G401 (cell line): ENCODE data around the gene OPA3. TPM values are rescaled to one million over a fixed set of nuclear protein-coding genes. Genes with fewer than 3 reads are reported as not detected.
A peak's percentile ranks its signal among the peaks of the same experiment; 100 is the strongest.

Source experiments
- DNase-seq: peaks from one replicate; pipeline ENCODE4 v3.0.0-alpha.2; 2015; ENCODE audit warnings: low spot score
- in situ Hi-C: cut with HindIII; loops from 2 replicates; pipeline ENCODE4 v1.10.0; 2016; ENCODE audit warnings: low sequenced_read_pairs, mixed read lengths
- total RNA-seq: library from RNA; depleted of rRNA; stranded (reverse); fragments of >200 nt; shearing (Covaris generic); gene quantifications from 2 replicates; pipeline ENCODE4 v1.2.3, GENCODE V29; 2014

The OPA3 gene
- total RNA-seq, 1 experiment from 2014 or later: 14.4 TPM

DNA sequence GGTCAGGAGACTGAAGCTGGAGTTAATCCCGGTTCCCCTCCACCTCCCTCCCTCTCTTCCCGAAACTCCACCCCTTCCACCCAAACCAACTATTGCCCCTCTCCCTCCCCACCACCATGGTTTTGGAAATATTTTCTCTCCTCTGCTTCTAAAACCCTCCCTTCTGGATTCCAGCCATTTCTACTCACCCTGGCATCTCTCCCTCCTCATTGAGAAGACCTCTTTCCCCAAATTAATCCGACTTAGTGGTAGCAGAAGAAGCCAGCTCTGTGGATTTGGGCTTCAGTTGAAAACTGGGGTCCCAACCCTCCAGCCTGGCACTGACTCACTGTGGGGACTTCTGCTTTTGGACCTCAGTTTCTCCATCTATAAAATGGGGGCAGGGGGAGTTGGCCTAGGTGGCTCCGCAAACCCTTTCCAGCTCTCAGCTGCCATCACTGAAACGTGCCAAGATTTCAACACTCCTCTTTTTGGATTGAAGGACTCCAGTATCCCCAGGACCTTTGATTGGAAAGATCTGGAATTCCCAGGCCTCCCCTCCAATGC, 15.8 kb upstream of the OPA3 start:
- in situ Hi-C loops: no loop called here
- no peak for DNase-seq

DNA sequence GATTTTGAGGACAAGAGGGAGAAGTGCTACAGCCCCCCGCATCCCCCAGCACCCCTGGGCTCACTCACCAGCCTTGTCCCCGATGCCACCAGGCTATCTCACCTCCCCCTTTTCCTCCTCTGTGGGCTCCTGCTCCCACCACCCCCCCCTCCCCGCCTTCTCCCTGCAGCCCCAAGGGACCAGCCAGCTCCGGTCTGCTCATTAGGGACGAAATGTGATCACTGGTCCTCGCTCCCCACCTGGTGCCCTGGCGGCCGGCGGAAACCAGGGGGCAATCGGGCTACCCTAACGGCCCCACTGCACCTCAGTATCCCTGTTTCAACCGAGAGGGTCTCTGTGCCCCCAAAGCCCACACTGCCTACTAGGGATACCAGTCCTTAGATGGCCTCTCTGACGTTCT, 14.7 kb upstream of the OPA3 start:
- in situ Hi-C loops: no loop called here
- DNase-seq: no peak

DNA sequence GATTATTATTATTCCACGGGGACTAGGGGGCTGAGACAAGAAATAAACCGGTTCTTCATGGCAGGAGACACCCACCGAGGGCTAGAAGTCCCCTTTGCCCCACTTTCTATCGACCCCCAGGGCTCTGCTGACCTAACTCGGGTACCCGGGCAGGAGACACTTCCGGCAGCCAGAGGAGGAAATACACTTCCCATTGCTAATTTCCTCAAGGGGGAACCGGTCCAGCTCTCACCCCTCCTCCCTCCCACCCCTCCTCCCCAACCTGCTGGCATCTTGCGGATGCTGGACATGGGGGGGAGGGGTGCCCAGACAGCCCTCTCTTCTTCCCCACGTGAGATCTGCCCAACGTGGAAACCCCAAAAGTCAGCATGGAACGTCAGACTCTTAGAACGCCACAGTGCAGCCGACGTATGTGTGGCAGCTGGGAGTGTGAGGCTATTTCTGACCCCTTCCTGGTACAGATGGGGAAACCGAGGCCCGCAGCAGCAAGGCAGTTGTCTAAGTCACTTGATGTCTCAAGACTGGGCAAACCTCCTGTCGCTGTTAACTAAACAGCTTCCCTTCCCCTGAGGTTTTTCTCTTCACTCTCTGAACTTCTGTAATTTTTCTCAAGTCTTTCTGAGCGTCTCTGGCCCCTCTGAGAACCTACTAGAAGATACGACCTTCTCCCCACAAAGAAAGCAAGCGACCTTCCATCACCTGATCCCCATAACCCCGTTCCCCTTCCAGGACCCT, 13.8 kb upstream of the OPA3 start:
- no peak for DNase-seq
- in situ Hi-C loops: no loop called here

DNA sequence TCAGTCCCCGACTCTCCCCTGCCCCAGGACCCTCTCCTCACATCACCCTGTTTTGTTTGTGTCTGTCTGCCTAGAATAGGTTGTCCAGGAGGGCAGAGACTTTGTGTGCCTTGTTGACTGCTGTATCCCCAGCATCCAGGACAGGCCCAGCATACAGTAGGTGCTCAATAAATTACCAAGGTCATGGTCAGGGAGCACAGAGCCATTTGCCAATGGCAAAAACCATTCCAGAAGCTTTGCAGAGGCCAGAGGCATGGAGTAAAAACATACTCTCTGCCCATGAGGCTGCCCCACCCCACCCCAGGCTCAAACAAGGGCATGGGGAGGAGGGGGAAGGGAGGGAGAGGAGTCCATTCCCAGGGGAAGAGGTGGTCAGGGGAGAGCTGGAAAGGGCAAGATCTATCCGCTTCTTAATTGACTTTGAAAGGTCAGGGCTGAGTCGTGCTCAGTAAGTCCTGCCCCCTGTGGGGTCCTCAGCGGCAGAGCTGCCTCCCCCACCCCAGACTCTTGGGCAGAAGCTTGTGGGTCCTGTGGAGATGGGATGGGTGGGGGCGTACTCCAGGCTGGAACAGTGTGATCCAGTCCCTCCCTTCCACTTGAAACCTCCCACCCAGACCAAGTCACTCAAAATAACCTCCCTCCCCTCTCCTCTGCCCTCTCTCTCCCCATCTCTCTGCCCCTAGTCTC, 13.0 kb upstream of the OPA3 start:
- in situ Hi-C loops: no loop called here
- no peak for DNase-seq

DNA sequence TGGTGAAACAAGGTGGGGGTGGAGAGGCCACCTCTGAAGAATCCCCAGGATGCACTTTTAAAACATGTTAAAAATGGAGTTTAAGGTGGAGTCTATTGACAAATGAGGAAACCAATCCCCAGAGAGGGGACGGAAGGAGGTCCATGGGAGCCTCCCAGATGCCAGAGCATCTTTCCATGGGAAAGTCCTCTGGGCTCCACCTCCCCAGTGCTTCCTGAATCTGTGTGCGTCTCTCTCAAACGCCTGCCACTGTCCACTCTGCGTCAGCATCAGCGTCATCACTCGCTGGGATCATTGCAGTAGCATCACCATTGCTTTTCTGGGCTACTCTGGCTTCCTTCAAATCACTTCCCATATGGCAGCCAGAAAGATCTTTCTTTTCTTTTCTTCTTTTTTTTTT, 11.2 kb upstream of the OPA3 start:
- in situ Hi-C loops: no loop called here
- no peak for DNase-seq

DNA sequence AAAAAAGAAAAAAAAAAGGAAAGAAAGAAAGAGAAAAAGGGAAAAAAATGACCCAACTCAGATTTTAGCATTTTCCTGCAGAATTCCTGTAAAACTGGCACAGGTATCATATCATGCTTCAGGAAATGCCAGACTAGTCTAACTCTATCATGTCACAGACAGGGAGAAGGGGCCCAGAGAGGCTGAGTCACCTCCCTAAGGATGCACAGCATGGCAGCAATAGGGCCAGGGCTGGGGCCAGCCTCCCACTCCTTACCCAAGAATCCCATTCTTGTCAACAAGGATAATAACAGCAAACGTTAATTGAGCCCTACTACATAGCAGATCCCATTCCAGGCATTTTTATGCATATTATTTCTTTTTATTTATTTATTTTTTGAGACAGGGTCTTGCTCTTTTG, 8.9 kb upstream of the OPA3 start:
- in situ Hi-C loops: no loop called here
- DNase-seq: no peak

DNA sequence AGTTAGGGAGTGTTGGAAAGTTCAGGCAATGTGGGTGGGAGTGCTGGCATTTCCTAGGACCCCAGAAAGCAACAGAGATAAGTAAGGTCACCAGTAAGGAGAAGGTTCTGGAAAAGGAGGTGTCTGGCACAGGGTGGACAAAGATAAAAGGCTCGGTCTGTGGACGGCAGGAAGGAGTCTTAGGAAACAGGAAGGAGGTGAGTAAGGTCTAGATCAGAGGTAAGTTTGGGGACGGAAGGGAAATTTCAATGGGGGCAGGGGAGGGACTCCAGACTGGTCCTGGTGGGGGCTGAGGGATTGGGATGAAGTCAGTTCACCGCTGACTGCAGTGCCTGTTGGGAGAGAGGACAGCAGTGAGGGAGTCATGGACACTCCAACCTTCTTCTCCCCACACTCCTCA, 7.8 kb upstream of the OPA3 start:
- in situ Hi-C loops: no loop called here

DNA sequence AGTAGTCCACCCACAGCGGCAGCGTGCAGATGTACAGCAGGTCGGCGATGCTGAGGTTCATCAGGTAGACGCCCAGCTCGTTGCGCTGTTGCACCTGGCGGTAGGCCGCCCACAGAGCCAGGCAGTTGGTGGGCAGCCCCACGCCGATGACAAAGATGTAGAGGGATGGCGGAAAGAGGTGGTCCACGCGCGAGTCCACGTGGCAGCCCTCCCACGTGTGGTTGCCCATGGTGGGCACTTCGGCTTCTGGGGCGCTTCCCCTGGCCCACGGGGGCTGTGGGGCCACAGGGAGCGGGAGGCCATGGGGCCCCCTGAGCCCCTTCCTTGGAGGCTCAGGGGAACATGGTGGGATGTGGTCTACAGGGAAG, 7.0 kb upstream of the OPA3 start:
- in situ Hi-C loops: no loop called here
- DNase-seq: no peak

More for the DNA sequence above, 7.8 kb upstream of the OPA3 start:
- DNase-seq: no peak

DNA sequence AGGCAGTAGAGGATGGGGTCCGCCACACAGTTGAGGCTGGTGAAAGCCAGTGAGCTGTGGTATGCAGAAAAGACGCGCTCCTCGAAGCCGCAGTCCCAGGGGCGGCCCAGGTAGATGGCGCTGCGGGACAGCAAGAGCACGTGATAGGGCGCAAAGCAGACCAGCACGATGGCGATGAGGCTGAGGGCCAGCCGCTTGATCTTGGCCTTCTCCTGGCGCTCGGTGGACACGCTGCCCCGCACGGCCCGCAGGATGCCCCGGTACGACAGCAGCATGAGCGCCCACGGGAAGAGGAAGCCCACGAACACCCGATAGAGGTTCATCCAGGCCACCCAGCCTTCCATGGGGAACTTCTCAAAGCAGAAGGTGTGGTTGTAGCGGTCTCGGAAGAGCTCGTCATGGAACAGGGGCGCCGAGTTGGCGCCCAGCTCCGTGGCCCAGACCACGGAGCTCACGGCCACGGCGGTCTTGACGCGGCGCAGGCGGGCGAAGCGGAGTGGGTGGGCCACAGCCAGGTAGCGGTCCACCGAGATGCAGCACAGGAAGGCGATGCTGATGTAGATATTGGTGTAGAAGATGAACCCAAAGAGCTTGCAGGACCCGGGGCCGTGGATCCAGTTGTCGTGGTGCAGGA, 6.5 kb upstream of the OPA3 start:
- no peak for DNase-seq
- in situ Hi-C loops: no loop called here

DNA sequence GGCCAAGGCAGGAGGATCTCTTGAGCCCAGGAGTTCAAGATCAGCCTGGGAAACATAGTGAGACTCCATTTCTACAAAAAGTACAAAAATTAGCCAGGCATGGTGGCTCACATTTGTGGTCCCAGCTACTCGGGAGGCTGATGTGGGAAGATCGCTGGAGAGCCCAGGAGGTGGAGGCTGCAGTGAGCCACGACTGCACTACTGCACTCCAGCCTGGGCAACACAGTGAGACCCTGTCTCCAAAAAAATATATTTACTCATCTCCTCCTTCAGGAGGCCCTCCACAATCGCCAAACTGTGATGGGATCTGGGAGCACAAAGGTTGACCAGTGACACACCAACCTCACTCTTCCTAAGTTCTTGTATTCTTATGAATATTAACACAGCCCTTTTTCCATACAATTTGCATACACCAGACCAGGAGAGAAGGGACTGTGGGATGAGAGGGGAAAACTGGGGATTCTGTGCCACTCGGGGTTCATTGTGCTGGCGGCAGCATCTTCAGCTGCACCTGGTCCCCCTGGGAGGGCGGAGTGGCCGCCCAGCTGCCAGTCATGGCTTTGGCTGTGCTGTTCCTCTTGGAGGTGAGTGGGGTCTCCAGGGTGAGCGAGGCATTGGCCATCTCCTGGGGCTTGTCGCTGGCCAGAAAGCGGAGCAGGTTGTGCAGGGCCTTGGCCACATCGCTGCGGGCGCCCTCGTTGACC, 5.8 kb upstream of the OPA3 start:
- in situ Hi-C loops: no loop called here
- no peak for DNase-seq

DNA sequence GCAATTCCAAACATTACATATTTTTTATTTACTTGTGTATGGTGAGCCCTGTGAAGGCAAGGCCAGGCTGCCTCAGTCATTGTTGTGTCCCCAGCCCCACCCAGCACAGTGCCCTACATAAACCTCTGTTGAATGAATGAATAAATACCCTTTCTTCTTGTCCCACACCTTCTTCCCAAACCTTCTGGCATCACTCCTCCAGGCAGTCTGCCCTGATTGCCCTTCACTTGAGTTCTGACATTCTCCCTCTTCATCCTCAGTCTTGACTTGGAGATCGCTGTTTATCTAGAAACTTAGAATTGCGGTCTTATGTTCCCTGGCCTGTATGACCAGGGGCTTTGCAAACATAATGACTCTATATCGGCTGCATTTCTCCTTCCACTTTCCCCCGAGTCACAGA, 5.2 kb upstream of the OPA3 start:
- in situ Hi-C loops: no loop called here
- DNase-seq: no peak

DNA sequence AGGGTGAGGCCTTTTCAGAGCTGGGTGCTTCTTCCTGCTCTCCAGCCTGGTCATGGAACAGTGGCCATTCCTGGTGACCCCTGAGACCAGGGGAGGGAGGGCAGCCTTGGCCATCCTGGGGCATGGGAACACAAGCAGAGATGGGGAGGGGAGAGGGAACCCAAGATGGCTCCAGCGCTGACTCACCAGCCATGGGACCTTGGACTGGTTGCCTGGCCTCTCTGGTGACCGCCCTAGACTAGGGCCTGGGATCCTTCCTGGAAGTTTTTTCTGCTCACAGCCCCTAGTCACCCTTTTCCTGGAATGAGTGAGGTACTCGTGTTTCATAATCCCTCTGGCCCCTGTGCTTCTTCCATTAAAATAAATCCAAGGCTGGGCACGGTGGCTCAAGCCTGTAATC, 3.3 kb upstream of the OPA3 start:
- in situ Hi-C loops: no loop called here
- no peak for DNase-seq

DNA sequence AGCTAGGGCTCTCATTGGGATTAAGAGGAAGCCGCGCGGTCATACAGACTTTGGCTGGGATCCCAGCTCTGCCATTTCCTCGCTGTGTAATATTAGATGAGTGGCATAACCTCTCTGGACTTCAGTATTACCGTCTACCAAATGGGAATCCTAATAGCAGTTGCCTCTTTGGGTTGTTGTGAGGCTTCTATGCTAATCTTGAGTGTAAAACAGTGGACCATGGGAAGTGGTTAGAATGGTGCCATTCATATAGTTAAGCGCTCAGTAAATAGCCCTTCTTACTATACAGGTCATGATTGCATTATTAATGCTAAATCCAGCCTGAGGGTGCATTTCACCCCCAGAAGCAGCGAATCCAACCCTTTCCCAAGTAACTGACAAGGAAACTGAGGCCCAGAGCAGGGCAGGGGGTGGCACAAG, 566 bp upstream of the OPA3 start:
- DNase-seq: no peak
- in situ Hi-C loops: no loop called here

DNA sequence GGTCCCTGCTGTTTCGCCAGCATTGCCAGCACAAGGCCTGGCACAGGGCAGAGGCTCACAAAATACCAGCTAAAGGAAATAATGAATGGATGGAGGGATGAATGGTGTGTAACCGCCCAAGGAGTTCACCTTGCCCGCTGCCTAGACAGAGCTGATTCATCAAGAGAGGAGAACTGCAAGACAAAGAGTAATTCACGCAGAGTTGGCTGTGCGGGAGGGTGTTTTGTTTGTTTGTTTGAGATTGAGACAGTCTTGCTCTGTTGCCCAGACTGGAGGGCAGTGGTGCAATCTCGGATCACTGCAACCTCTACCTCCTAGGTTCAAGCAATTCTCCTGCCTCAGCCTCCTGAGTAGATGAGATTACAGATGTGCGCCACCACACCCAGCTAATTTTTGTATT, 3.0 kb downstream of the OPA3 start:
- DNase-seq: no peak
- in situ Hi-C loops: no loop called here

DNA sequence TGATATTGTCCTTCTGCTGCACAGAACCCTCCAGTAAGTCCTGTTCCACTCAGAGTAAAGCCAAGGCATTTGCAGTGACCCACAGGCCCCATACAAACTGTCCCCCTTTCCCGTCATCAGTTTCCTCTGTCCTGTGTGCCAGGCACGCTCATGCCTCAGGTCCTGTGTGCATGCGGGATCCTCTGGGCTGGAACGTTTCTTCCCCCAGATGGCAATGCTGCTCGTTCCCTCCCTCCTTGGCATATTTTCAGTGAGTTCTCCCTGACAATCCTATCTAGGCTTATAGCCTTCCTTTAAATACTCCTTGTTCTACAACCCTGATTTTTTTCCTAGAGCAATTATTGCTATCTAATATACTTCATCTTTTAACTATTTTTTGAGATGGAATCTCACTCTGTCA, 5.7 kb downstream of the OPA3 start:
- in situ Hi-C loops: no loop called here
- peak; percentile 86 for DNase-seq

DNA sequence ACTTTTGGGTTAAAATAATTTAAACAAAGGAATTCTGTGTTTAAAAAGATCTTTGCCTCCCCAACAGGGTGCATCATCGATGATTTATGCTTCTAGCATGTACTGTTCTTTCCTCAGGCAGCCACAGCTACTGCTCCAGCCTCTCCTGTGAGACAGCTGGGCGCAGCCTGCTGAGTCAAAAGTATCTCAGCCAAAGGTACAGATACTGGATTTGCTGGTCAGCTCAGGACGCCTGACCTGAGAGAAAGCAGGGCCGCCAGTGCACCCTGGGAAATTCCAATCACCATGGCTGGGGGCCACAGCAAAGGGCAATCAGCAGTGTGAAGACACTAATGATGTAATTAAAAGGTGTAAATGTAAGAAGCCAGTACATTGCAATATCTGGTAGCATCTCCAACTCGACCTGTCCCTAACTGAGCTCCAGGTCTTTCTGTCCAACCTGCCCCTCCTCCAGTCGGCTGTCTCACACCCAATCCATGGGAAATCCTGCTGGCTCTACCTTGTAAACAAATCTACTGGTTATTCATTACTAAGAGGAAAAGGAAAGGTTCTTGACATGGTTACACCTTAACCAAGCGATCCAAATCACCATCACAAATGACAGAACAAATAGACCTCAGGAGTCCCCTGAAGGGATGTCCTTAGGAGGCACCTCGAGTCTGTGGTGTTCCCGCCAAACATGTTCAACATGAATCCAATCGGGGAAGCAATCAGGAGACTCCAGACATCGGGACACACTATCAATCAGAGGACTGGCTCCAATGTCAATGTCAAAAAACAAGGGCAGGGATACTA, 7.3 kb downstream of the OPA3 start:
- DNase-seq: peak; percentile 64
- in situ Hi-C loops: no loop called here

DNA sequence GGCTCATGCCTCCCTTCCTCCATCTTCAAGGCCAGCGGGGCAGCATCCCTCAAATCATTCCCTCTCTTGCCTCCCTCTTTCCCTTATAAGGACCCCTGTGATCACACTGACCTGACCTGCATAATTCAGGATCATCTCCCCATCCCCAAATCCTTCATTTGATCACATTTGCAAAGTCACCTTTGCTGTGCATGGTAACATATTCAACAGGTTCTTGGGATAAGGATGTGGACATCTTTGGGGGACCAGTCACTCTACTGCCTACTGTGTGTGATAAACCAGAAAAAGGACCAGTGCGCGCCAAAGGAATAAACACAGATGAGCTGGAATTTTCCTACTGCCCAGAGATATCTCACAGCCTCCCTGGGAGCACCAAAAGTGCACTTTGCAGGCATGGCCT, 7.9 kb downstream of the OPA3 start:
- DNase-seq: peak; percentile 50
- in situ Hi-C loops: no loop called here

DNA sequence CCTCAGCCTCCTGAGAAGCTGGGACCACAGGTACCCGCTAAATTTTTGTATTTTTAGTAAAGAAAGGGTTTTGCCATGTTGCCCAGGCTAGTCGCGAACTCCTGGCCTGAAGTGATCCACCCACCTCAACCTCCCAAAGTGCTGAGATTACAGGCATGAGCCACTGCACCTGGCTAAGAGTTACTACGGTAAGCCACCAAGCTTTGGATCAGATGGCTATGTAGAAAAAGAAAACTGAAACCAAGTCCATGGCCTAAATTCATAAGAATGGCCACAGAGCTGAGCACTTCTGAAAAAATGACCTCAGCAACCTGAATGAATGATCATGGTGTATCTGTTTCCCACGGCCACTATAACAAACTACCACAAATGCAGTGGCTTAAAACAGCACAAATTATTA, 9.4 kb downstream of the OPA3 start:
- no peak for DNase-seq

DNA sequence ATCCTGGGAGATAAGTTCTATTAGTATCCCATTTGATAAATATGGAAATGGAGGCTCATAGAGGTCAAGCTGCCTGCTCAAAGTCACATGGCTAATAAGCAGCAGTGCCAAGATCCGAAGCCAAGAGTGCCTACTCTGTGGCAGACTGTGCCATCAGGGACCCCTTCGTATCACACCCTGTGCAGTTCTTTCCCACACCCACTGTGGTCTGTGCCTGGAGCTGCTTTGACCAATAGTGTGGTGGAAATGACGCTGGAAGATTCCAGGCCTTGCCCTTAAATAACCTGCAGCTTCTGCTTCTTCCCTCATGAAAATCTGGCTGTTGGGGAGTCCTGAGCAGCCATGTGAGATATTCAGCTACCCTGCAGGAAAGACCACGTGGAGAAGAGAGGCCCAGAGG, 10.1 kb downstream of the OPA3 start:
- in situ Hi-C loops: no loop called here
- peak; percentile 54 for DNase-seq

More for the DNA sequence above, 9.4 kb downstream of the OPA3 start:
- in situ Hi-C loops: no loop called here
